ENCODE data around the gene ZSWIM6. TPM values are rescaled to one million over a fixed set of nuclear protein-coding genes. Genes with fewer than 3 reads are reported as not detected.

The ZSWIM6 gene
- total RNA-seq, 2 experiments from 2014 or later = 4.1 TPM

GRCh38 chr5:61472172-61472958 is 140.3 kb downstream of the ZSWIM6 start:
- CTCF ChIA-PET = no interaction called here
- no peak for TF ChIP-seq CTCF (IDR thresholded peaks at IDR 0.05)
- no peak overlapping the region for H3K27ac ChIP-seq (ENCODE audit: low read depth in 1 of 2, low read length in 2 of 2)
- ATAC-seq (ENCODE audit: poor library complexity) = no peak
- Mint-ChIP-seq H3K27me3 (no peaks in the 10 kb centered on the region), H3K4me3 (no peak overlapping the region), H3K9me3 (no peaks in the 10 kb centered on the region), H3K27ac (no peak overlapping the region), H3K4me1 (ENCODE audit: low read depth) (peaks cover 58% of the 10 kb centered on the region), H3K36me3 (ENCODE audit: low read depth) (peaks cover 45% of the 10 kb centered on the region)
- no peaks in the 10 kb centered on the region for H3K36me3 ChIP-seq (ENCODE audit: insufficient read depth, low read length)
- no peak for DNase-seq
- H3K27me3 ChIP-seq (ENCODE audit: control insufficient read depth in 1 of 2, insufficient read depth in 2 of 2, low read length in 2 of 2) = no peaks in the 10 kb centered on the region
- intact Hi-C loops (cut with DNase I, micrococcal nuclease) = no loop called here
- no peaks in the 10 kb centered on the region for H3K9me3 ChIP-seq (ENCODE audit: control insufficient read depth in 1 of 2, insufficient read depth in 1 of 2, low read length in 2 of 2)
- H3K4me1 ChIP-seq (ENCODE audit: insufficient read depth, low read length) = peaks cover 4% of the 10 kb centered on the region
- H3K4me3 ChIP-seq (ENCODE audit: low read length) = no peak overlapping the region
- POLR2A ChIA-PET = no interaction called here

- TF ChIP-seq CTCF (IDR thresholded peaks at IDR 0.05) = no peak
- H3K9me3 ChIP-seq (ENCODE audit: control insufficient read depth in 1 of 2, insufficient read depth in 1 of 2, low read length in 2 of 2) = no peaks in the 10 kb centered on the region
- POLR2A ChIA-PET = no interaction called here
- H3K36me3 ChIP-seq (ENCODE audit: insufficient read depth, low read length) = no peaks in the 10 kb centered on the region
- H3K4me1 ChIP-seq (ENCODE audit: insufficient read depth, low read length) = peaks cover 4% of the 10 kb centered on the region
- Mint-ChIP-seq H3K9me3 (no peaks in the 10 kb centered on the region), H3K27me3 (no peaks in the 10 kb centered on the region), H3K4me3 (no peak overlapping the region), H3K36me3 (ENCODE audit: low read depth) (peaks cover 67% of the 10 kb centered on the region), H3K27ac (no peak overlapping the region), H3K4me1 (ENCODE audit: low read depth) (peaks cover 56% of the 10 kb centered on the region)
- H3K27ac ChIP-seq (ENCODE audit: low read depth in 1 of 2, low read length in 2 of 2) = no peak overlapping the region
- no peak for ATAC-seq (ENCODE audit: poor library complexity)
- no peak overlapping the region for H3K4me3 ChIP-seq (ENCODE audit: low read length)
- CTCF ChIA-PET = interaction anchor here (0.9 kb wide), 1 partner anchor 18 kb away, joined by 3 read pairs; no protein-coding TSS in a partner anchor
- no peak for DNase-seq
- intact Hi-C loops (cut with DNase I, micrococcal nuclease) = no loop called here
- no peaks in the 10 kb centered on the region for H3K27me3 ChIP-seq (ENCODE audit: control insufficient read depth in 1 of 2, insufficient read depth in 2 of 2, low read length in 2 of 2)
Measured at GRCh38 chr5:61474746-61475145, 142.7 kb downstream of the ZSWIM6 start.

- ChIA-PET POLR2A (no interaction called here), CTCF (interaction anchor here (1.0 to 1.2 kb wide), 2 partner anchors 19 to 49 kb away, joined by 3 to 4 read pairs; no protein-coding TSS in a partner anchor)
- no peak for TF ChIP-seq CTCF (IDR thresholded peaks at IDR 0.05)
- Mint-ChIP-seq H3K4me3 (no peak overlapping the region), H3K27ac (no peak overlapping the region), H3K27me3 (no peaks in the 10 kb centered on the region), H3K36me3 (ENCODE audit: low read depth) (peaks cover 50% of the 10 kb centered on the region), H3K9me3 (no peaks in the 10 kb centered on the region), H3K4me1 (ENCODE audit: low read depth) (peaks cover 26% of the 10 kb centered on the region)
- DNase-seq (no peak), ATAC-seq (ENCODE audit: poor library complexity) (no peak)
- no peaks in the 10 kb centered on the region for H3K4me1 ChIP-seq (ENCODE audit: insufficient read depth, low read length)
- no peaks in the 10 kb centered on the region for H3K27me3 ChIP-seq (ENCODE audit: control insufficient read depth in 1 of 2, insufficient read depth in 2 of 2, low read length in 2 of 2)
- H3K36me3 ChIP-seq (ENCODE audit: insufficient read depth, low read length) = no peaks in the 10 kb centered on the region
- H3K9me3 ChIP-seq (ENCODE audit: control insufficient read depth in 1 of 2, insufficient read depth in 1 of 2, low read length in 2 of 2) = no peaks in the 10 kb centered on the region
- intact Hi-C loops (cut with DNase I, micrococcal nuclease) = no loop called here
- H3K4me3 ChIP-seq (ENCODE audit: low read length) = no peak overlapping the region
- H3K27ac ChIP-seq (ENCODE audit: low read depth in 1 of 2, low read length in 2 of 2) = no peak overlapping the region
Measured at GRCh38 chr5:61477788-61478187, 145.7 kb downstream of the ZSWIM6 start.
